ENCODE results near the gene TRIM15. TPM values are rescaled to one million over a fixed set of nuclear protein-coding genes. Genes with fewer than 3 reads are reported as not detected.

TRIM15 gene
- total RNA-seq, 2 donors from 2014 or later, result 0.52 TPM; not detected in 1

DNA sequence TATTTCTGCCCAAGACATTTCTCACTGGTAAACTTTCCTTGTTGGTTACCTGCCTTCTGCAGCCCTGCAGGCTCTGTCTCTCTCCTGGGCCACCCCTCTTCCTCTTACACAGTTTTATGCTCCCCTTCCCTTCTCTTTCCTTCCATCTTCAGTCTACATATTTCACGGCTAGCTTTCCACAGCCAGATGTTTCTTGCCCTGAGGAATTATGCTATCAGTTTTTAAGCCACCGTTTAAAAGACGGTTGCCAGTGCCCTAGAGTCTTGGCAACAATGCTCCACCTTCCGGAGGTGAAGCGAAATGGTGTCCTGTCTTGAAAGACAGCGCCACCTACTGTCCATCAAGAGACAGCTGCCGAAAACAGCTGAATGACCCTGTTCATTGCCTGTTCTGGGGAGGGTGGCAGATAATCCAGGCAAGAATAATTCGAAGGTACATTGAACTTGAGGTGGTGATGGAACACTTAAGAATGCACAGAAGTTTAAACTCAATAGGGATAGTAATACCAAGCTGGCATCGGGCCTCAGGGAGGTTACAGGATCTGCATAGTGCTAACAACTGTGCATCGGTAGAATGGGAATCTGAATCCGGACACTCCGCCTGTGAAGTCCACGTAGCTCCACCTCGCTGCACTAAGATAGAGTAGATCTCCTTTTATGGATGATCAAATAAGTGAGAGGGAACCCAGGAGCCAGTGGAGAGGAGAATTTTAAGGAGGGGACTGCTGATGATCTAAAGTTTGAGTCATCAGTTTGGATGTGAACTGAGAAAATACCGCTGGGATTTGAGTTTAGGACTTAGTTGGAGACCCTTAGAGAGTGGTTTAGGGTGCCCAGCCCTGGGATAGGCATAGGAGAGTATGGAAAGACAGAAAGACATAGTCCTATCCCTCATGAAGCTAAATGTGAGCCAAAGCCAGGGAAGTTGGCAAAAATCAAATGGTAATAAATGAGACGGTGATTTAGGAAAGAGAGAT, 32.2 kb upstream of the TRIM15 start:
- no peak overlapping the region for H3K27ac ChIP-seq
- WGBS, 2 donors, result 17 to 26% methylated on average over 16 of the region's 16 CpGs
- H3K4me3 ChIP-seq, result no peak overlapping the region
- H3K9me3 ChIP-seq, result no peaks in the 10 kb centered on the region
- ATAC-seq (peak; percentile 93), DNase-seq (peak; percentile 74 to 88 (median 81))
- H3K36me3 ChIP-seq (replicated peaks in 1 of 2; ENCODE audit: insufficient read depth in 1 of 2, low read depth in 2 of 2), result no peaks in the 10 kb centered on the region
- H3K27me3 ChIP-seq, result peaks cover 0 to 24% of the 10 kb centered on the region in 2 donors
- TF ChIP-seq CTCF (IDR thresholded peaks at IDR 0.05) (peak; percentile 94 to 99 (median 98)), POLR2A (IDR thresholded peaks at IDR 0.05) (no peak)
- intact Hi-C loops (cut with DNase I), result no loop called here
- peaks cover 10% of the 10 kb centered on the region for H3K4me1 ChIP-seq

- whole genome bisulfite sequencing, 2 donors, result 72 to 74% methylated on average over 2 of the region's 2 CpGs
- H3K27ac ChIP-seq, result no peak overlapping the region
- H3K4me3 ChIP-seq, result no peak overlapping the region
- DNase-seq (no peak), ATAC-seq (no peak)
- H3K27me3 ChIP-seq, result peaks cover 0 to 24% of the 10 kb centered on the region in 2 donors
- H3K36me3 ChIP-seq (replicated peaks in 1 of 2; ENCODE audit: insufficient read depth in 1 of 2, low read depth in 2 of 2), result no peaks in the 10 kb centered on the region
- peaks cover 10% of the 10 kb centered on the region for H3K4me1 ChIP-seq
- intact Hi-C loops (cut with DNase I), result no loop called here
- H3K9me3 ChIP-seq, result no peaks in the 10 kb centered on the region
- TF ChIP-seq CTCF (IDR thresholded peaks at IDR 0.05) (no peak), POLR2A (IDR thresholded peaks at IDR 0.05) (no peak)
These were observed 31.3 kb upstream of the TRIM15 start for GRCh38 chr6:30131947-30132497.

DNA sequence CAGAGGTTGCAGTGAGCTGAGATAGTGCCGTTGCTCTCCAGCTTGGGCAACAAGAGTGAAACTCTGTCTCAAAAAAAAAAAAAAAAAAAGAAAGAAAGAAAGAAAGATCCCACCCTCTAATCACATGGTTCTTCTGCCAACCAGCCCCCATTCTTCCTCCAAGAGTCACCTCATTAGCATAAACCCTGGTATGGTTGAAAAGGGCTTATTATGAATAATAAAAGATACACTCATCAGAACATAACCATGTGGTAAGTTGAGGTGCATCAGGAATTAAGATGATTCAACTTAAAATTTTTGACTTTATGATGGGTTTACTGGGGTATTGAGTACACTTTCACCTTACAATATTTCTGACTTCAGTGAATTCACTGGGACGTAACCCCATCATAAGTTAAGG, 28.2 kb upstream of the TRIM15 start:
- no peak for ATAC-seq
- Histone ChIP-seq H3K9me3 (no peaks in the 10 kb centered on the region), H3K4me1 (no peaks in the 10 kb centered on the region), H3K36me3 (replicated peaks in 1 of 2; ENCODE audit: insufficient read depth in 1 of 2, low read depth in 2 of 2) (no peaks in the 10 kb centered on the region), H3K4me3 (no peak overlapping the region), H3K27me3 (no peaks in the 10 kb centered on the region), H3K27ac (no peak overlapping the region)
- DNase-seq, result no peak
- intact Hi-C loops (cut with DNase I), result no loop called here
- no peak for TF ChIP-seq POLR2A (IDR thresholded peaks at IDR 0.05)
- TF ChIP-seq CTCF (IDR thresholded peaks at IDR 0.05), result no peak
- WGBS, 2 donors, result 50 to 69% methylated on average over 2 of the region's 2 CpGs

GRCh38 chr6:30135757-30136156, 27.6 kb upstream of the TRIM15 start, which contains the start of gene TRIM40:
Gene TRIM40 (plus strand): TSS chr6:30136140. CDS start chr6:30137037, 897 bp downstream.
- DNase-seq (no peak), ATAC-seq (no peak)
- Histone ChIP-seq H3K4me1 (no peaks in the 10 kb centered on the region), H3K27me3 (no peaks in the 10 kb centered on the region), H3K9me3 (no peaks in the 10 kb centered on the region), H3K27ac (no peak within 1 kb of the TSS), H3K4me3 (no peak within 1 kb of the TSS), H3K36me3 (replicated peaks in 1 of 2; ENCODE audit: insufficient read depth in 1 of 2, low read depth in 2 of 2) (no peaks in the 10 kb centered on the region)
- intact Hi-C loops (cut with DNase I), result no loop called here
- TF ChIP-seq POLR2A (IDR thresholded peaks at IDR 0.05) (no peak), CTCF (IDR thresholded peaks at IDR 0.05) (no peak)
- WGBS, 2 donors, result 51% methylated on average over 4 of the region's 4 CpGs
